Activated CD4-positive, alpha-beta T cell treated with anti-CD3 and anti-CD28 coated beads, Interleukin-2, amount 50 U/mL, for 1 hour (primary cell): ENCODE data around the gene RIMS1.

Experiments
- DNase-seq: peaks from one replicate; pipeline ENCODE4 v3.0.0-alpha.2; 2020

The RIMS1 gene

DNA sequence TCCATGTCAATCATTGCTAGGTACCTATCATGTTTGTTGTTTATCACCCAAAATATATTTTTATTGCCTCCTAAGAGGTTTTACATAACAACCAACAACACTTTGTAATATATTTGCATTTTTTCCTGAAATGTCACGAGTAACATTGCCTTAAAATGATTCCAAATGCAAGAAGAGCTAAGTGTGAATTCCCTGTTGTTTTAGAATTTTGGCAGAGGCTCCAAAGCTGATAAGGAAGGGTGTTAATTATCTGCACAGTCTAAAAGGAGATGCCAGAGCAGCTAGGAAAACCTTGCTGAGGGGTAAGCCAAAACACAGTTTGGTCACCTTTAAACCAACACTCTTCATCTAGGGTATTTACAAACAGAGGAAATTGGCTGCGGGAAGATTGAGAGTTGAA, 533.6 kb downstream of the RIMS1 start:
- no peak for DNase-seq

DNA sequence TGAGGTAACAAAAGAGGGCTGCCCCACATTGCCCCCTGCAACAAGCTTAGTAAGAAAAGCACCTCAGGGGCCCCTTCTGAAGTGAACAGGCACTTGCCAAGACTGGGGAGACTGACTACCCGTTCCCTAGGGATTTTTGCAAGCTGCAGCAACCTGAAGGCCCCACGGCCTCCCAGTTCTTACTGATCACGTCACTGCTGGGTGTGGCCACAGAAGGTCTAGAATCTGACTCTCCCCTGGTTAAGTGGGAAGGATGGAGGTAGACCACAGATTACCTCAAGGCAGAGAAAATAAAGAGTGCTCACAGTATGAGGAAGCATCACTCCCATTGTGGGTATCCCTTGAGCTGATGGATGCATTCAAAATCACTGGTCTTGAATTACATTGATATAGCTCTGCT, 534.1 kb downstream of the RIMS1 start:
- no peak for DNase-seq

DNA sequence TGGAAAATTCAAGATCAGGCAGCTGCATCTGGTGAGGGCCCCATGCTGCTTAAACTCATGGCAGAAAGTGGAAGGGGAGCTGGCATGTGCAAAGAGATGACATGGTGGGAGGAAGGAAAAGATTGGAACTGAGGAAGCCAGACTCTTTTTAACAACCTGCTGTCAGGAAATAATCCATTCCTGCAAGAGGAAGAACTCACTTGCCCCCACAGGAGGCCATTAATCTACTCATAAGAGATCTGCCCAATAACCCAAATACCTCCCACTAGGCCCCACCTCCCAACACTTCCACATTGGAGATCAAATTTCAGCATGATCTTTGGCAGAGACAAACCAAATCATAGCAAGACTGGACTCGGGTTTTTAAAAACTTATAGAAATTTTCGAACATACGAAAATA, 535.0 kb downstream of the RIMS1 start:
- DNase-seq = no peak

DNA sequence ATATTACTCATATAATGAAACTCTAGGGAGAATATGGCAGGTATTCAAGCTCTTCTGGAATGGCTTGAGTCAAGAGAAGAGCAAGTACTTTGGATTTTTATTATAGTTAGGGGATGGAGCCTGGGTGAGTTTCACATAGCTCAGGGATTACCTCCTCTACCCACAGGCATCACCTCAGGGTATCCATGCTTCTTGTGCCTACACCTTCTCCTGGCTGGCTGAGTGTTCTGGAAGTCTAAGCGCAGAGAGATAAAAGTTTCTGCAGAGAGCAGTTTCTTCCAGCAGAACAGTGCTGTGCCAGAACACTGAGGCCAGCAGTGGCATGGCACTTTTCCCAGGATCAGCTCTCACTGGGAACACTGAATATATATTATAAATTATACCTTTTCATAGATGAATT, 535.8 kb downstream of the RIMS1 start:
- DNase-seq = no peak

DNA sequence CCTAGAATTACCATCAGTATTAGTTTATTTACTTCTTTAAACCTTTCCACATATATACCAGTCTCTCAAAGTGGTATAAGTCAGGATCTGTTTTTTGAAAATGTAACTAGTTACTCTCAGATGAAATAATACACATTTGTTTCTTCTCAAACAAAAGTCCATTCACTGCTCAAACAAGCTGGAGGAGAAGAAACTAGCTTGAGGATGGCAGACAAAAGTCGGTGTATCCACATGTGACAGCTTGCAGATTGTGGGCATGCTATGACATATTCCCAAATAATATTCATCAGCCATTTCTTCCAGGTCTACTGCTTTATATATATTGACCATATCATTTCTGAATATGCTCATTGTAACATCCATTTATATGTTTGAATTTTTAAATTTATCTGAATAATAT, 538.1 kb downstream of the RIMS1 start:
- no peak for DNase-seq

DNA sequence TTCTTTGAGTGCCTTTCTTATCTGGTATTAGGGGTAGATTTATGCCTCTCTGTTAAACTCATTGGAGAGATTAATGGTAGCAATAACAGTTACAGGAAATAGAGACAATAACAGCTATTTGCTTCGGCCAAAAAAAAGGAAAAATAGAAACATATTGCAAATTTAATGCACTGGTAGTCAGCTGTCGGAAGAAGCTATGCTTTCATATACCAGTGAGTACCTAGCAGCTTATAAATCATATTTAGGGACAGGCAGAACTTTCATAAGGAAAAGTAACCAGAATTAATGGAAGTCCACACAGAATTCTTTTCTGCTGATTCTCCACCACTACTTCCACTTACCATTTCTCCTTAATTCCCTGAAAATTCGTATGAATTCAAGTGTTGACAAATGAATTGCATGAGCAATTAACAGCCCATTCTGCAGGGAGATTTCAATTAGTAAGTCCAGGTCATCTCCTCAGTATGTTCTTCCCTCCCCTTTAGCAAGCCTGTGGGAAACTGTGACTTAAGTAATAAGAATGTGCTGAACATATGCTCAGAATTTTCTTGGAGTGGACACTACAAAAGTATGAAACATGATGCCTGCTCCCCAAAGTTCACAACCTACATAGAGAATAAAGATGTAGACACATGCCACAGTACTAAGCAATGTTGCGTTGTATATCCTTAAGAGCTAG, 538.8 kb downstream of the RIMS1 start:
- DNase-seq = no peak

DNA sequence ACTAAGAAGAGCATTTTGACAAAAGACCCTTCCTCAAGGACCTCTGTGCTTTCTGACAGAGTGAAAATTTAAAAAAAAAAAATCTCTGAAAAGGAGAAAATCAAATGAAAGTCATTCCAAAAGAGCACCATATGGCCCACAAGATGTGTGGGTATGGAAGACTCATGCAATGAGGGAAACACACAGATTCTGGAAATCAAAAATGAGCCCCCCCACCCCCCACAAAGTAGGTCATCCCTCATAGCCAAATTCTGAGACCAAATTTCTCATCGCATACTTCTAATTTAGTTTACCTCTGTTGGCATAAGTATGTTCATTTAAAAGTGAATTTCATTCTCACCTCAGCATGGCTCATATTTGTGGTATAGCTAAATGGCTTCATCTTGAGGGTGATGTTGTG, 554.3 kb downstream of the RIMS1 start:
- DNase-seq = no peak

DNA sequence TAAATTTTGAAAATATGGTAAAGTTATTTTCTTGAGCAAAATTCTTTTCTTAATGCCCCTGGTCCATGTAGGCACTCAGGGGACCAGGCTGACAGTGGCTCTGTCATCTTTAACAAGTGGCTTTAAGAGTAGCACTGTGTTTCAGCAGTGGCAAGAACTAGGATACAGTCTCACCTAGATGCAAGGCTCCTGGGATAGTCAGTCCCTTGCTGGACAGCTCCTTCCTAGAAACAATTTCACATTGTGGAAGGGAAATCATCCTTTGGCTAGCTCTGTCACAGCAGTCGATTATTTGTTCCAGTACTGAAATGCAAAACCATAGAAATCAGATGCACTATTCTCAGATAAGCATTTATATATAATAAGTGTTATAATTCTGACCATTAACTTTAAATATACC, 560.1 kb downstream of the RIMS1 start:
- DNase-seq = no peak
